CD4-positive, alpha-beta T cell (primary cell): Measurements from ENCODE around the gene ABCA13. TPM values are rescaled to one million over a fixed set of nuclear protein-coding genes. Genes with fewer than 3 reads are reported as not detected.

ENCODE experiments used
- ATAC-seq: fragments of 200-7000 bp; cut with Tn5 transposase; one replicate; pipeline ENCODE4 v1.10.0; 2022; ENCODE audit warnings: mild to moderate bottlenecking; ENCODE audit not compliant: poor library complexity
- CTCF ChIA-PET: fragments of 350-600 bp; sonication (Branson Sonifier 250); formaldehyde crosslinking; loops from one replicate; lab custom pipeline; 2021; ENCODE audit warnings: antibody characterized with exemption, inconsistent platforms; lab: Charles Lee
- POLR2A ChIA-PET: fragments of 350-600 bp; sonication (Branson Sonifier 250); formaldehyde crosslinking; loops from one replicate; lab custom pipeline; 2021; ENCODE audit warnings: antibody characterized with exemption, inconsistent platforms; lab: Charles Lee
- DNase-seq, 14 experiments: peaks; one replicate each; pipeline ENCODE4 v3.0.0-alpha.2; 2013 to 2020; ENCODE audit warnings: mixed read lengths in 2 of 14
- H3K27ac ChIP-seq, 2 donors: one replicate each; pipeline versions ENCODE4 v1.5.1 to v1.7.0; 2013; ENCODE audit warnings: low read length in 2 of 2, low read depth in 1 of 2, mild to moderate bottlenecking in 1 of 2
- H3K27me3 ChIP-seq, 2 experiments: 1 replicate in 1 of 2; 2 replicates in 1 of 2; pipeline versions ENCODE4 v1.6.1 to v1.7.0; 2013; ENCODE audit warnings: low read length in 2 of 2, control low read depth in 1 of 2, mild to moderate bottlenecking in 1 of 2, moderate library complexity in 1 of 2; ENCODE audit not compliant: insufficient read depth in 2 of 2, control insufficient read depth in 1 of 2
- H3K36me3 ChIP-seq: one replicate; pipeline ENCODE4 v1.6.1; 2013; ENCODE audit warnings: low read length, control low read depth; ENCODE audit not compliant: insufficient read depth
- H3K4me1 ChIP-seq: one replicate; pipeline ENCODE4 v1.6.1; 2013; ENCODE audit warnings: low read length, control low read depth; ENCODE audit not compliant: insufficient read depth
- H3K4me3 ChIP-seq: one replicate; pipeline ENCODE4 v1.5.1; 2013; ENCODE audit warnings: mild to moderate bottlenecking, low read length, moderate library complexity
- H3K9me3 ChIP-seq, 2 experiments: 1 replicate in 1 of 2; 2 replicates in 1 of 2; pipeline versions ENCODE4 v1.6.1 to v1.7.0; 2013; ENCODE audit warnings: low read length in 2 of 2, mild to moderate bottlenecking in 2 of 2, control low read depth in 1 of 2, moderate library complexity in 1 of 2; ENCODE audit not compliant: control insufficient read depth in 1 of 2, insufficient read depth in 1 of 2
- H3K27ac Mint-ChIP-seq: one replicate; pipeline ENCODE4 v1.8.0; 2020; ENCODE audit warnings: mixed read lengths
- H3K27me3 Mint-ChIP-seq: one replicate; pipeline ENCODE4 v1.8.0; 2021; ENCODE audit warnings: mixed read lengths
- H3K36me3 Mint-ChIP-seq: one replicate; pipeline ENCODE4 v1.8.0; 2021; ENCODE audit warnings: low read depth, mixed read lengths
- H3K4me1 Mint-ChIP-seq: one replicate; pipeline ENCODE4 v1.8.0; 2021; ENCODE audit warnings: low read depth, mixed read lengths
- H3K4me3 Mint-ChIP-seq: one replicate; pipeline ENCODE4 v1.8.0; 2020; ENCODE audit warnings: mild to moderate bottlenecking, mixed read lengths
- H3K9me3 Mint-ChIP-seq: one replicate; pipeline ENCODE4 v1.8.0; 2020; ENCODE audit warnings: mixed read lengths
- intact Hi-C, 2 experiments: fragments of 100-400 bp; cut with DNase I in 1 of 2; cut with micrococcal nuclease in 1 of 2; formaldehyde crosslinking; loops; one replicate each; pipeline versions ENCODE4 v1.15.1 to v1.9.0; 2023 to 2025; cut with DNase I, micrococcal nuclease
- total RNA-seq, 174 experiments: library from RNA in 2 of 174; stranded (reverse) in 2 of 174; gene quantifications; one replicate each; pipeline ENCODE4 v1.2.3 and lab custom pipeline; 2021 to 2026
- TF ChIP-seq, protein P1 (sequence below): fragments of 200-600 bp; IDR thresholded peaks from one replicate; pipeline ENCODE4 v1.8.0; 2022; ENCODE audit warnings: antibody characterized with exemption, mild to moderate bottlenecking

ABCA13 gene
- total RNA-seq, 2 experiments from 2014 or later, result not detected

DNA sequence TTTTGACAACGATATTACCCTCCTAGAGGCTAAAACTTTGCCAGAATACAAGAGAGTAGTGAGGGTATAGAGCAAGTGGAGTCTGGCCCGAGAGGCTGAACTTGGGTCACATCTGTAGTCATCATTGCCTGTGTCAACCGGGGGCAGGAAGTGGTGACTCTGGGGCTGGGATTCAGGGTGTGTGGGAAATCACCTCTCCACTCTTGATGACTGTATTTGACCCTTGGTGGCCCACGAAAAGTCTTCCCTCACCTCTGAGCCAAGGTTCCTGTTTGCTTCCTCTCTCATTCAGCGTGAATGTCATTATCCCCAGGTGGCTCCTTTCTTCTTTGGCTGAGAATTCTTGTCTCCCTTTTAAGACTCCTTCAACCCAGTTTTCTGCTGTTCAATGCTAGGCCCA lies 240.4 kb downstream of the ABCA13 start:
- POLR2A ChIA-PET, result no interaction called here
- CTCF ChIA-PET, result no interaction called here
- H3K9me3 Mint-ChIP-seq, result no peaks in the 10 kb centered on the region

DNA sequence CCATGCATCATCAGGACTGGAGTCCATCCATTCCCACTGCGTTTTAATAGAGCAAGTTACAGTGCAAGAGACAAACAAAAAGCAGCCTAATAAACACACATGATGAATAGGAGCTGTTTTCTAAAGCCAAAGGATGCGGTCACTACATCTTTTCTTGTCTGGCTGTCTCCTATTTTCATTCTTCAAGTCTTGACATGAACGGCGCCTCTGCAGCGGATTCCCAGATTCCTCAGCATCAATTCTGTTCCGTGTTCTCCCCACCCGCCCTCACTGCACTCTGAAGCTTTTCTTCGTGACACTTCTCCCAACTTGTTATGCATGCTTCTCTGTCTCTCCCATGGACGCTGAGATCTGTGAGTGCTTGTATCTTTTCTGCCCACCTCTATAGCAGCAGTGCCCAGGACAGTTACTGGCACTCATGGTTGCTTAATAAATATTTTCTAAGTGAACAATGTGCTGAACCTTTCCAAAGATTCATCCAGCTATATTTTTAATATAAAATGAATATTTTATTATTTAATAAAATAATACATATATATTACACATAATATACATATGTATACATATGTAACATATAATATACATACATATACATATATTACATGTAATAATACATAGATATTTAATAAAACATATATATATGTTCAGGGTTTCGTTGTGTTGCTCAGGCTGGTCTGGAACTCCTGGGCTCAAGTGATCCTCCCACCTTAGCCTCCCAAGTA lies 242.9 kb downstream of the ABCA13 start:
- DNase-seq (no peak), ATAC-seq (no peak)
- Histone ChIP-seq H3K4me3 (no peak overlapping the region), H3K36me3 (no peaks in the 10 kb centered on the region), H3K27me3 (no peaks in the 10 kb centered on the region), H3K9me3 (no peaks in the 10 kb centered on the region), H3K4me1 (no peaks in the 10 kb centered on the region), H3K27ac (no peak overlapping the region)
- no peak overlapping the region for H3K27ac Mint-ChIP-seq
- ChIA-PET POLR2A (no interaction called here), CTCF (no interaction called here)
- no peaks in the 10 kb centered on the region for H3K36me3 Mint-ChIP-seq
- TF ChIP-seq, protein P1, sequence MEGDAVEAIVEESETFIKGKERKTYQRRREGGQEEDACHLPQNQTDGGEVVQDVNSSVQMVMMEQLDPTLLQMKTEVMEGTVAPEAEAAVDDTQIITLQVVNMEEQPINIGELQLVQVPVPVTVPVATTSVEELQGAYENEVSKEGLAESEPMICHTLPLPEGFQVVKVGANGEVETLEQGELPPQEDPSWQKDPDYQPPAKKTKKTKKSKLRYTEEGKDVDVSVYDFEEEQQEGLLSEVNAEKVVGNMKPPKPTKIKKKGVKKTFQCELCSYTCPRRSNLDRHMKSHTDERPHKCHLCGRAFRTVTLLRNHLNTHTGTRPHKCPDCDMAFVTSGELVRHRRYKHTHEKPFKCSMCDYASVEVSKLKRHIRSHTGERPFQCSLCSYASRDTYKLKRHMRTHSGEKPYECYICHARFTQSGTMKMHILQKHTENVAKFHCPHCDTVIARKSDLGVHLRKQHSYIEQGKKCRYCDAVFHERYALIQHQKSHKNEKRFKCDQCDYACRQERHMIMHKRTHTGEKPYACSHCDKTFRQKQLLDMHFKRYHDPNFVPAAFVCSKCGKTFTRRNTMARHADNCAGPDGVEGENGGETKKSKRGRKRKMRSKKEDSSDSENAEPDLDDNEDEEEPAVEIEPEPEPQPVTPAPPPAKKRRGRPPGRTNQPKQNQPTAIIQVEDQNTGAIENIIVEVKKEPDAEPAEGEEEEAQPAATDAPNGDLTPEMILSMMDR, result no peak
- H3K27me3 Mint-ChIP-seq, result no peaks in the 10 kb centered on the region
- no peaks in the 10 kb centered on the region for H3K9me3 Mint-ChIP-seq
- intact Hi-C loops, result no loop called here
- no peaks in the 10 kb centered on the region for H3K4me1 Mint-ChIP-seq
- H3K4me3 Mint-ChIP-seq, result no peak overlapping the region

More for the DNA sequence above, 240.4 kb downstream of the ABCA13 start:
- ATAC-seq, result no peak
- H3K36me3 Mint-ChIP-seq, result no peaks in the 10 kb centered on the region
- H3K4me3 Mint-ChIP-seq, result no peak overlapping the region
- H3K27ac Mint-ChIP-seq, result no peak overlapping the region
- intact Hi-C loops, result no loop called here
- no peaks in the 10 kb centered on the region for H3K4me1 ChIP-seq
- H3K9me3 ChIP-seq, result no peaks in the 10 kb centered on the region
- TF ChIP-seq, protein P1, result no peak
- H3K4me3 ChIP-seq, result no peak overlapping the region
- no peak overlapping the region for H3K27ac ChIP-seq
- peak in 1 of 14 experiments; percentile 17 for DNase-seq
- no peaks in the 10 kb centered on the region for H3K27me3 ChIP-seq
- no peaks in the 10 kb centered on the region for H3K36me3 ChIP-seq
- H3K27me3 Mint-ChIP-seq, result no peaks in the 10 kb centered on the region
- H3K4me1 Mint-ChIP-seq, result no peaks in the 10 kb centered on the region

DNA sequence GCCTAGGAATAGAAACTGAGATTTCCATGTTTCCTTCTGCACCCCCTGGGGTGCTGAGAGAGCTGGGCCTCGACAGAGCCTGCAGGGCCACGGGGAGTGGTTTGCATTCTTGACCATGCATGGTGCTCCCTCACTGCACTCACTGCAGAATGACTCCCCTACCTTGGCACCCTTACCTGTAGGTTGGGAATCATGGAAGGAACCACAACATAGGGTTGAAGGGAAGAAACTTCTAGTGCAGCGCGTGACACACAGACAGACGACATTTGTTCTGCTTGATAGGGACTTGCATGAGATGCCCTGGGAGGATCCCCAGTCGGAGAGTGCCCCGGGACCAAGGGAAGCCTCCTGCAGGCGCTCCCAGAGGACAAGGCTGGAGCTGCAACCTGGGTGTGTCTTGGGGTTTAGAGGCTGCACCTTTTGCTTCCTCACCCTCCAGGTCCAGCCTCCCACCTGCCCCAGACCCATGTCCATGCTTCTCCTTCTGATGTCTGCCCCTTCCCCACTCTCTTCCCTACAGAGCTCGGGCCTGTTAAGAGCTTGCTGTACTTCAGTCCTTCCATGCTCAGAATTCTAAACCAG lies 245.2 kb downstream of the ABCA13 start:
- TF ChIP-seq, protein P1, result no peak
- no peaks in the 10 kb centered on the region for H3K27me3 Mint-ChIP-seq
- Histone ChIP-seq H3K4me1 (no peaks in the 10 kb centered on the region), H3K9me3 (no peaks in the 10 kb centered on the region), H3K36me3 (no peaks in the 10 kb centered on the region), H3K4me3 (no peak overlapping the region), H3K27ac (no peak overlapping the region), H3K27me3 (no peaks in the 10 kb centered on the region)
- no peaks in the 10 kb centered on the region for H3K36me3 Mint-ChIP-seq
- intact Hi-C loops, result no loop called here
- CTCF ChIA-PET, result no interaction called here
- no peak for ATAC-seq
- DNase-seq, result no peak
- no peaks in the 10 kb centered on the region for H3K9me3 Mint-ChIP-seq
- H3K4me1 Mint-ChIP-seq, result no peaks in the 10 kb centered on the region
- H3K27ac Mint-ChIP-seq, result no peak overlapping the region
- no peak overlapping the region for H3K4me3 Mint-ChIP-seq
- POLR2A ChIA-PET, result no interaction called here
